Heart left ventricle (tissue), 13 donors: ENCODE results near the gene SWSAP1.

Experiments used
- POLR2A ChIP-seq, 2 donors: fragments of 450-650 bp; IDR thresholded peaks; one replicate each; pipeline ENCODE4 v1.6.1; 2017; ENCODE audit warnings: antibody characterized with exemption in 2 of 2, mild to moderate bottlenecking in 2 of 2, moderate library complexity in 2 of 2
- TF ChIP-seq, protein P1 (sequence below), 12 donors: fragments of 200-600 bp; sonication (generic) in 4 of 12; IDR thresholded peaks; one replicate each; pipeline versions ENCODE4 v1.5.0 to v1.8.0; 2018 to 2022; ENCODE audit warnings: antibody characterized with exemption in 12 of 12, mild to moderate bottlenecking in 5 of 12
- donor health status: ischemic (EF 13 %, LVEDD 7.1; RV severe dilation, severe dysfunction).
- donor health status: DM: no; HTN: yes; CAD: no.
- donor health status: DM: no; HTN: no; CAD: no.
- donor health status: ischemic (EF 25% LVEDD 6.9; RV normal size, moderate dysfunction).
- donor health status: ischemic (EF 25% LVEDD 5.7; RV mildly dilated, moderate dysfunction).
- donor health status: ischemic (EF 35%, LVEDD 5.7; RV mildly dilated, moderate dysfunction).
- donor health status: nonischemic (EF 11% LVEDD 7.7; RV severe dilation, severe dysfunction).
- donor health status: DM: yes; HTN: yes; CAD: no.
- donor health status: PGD.
- donor health status: ischemic (EF 29% LVEDD 5.4; RV normal size, mild dysfunction).
- donor health status: nonischemic (EF 23%, LVEDD 6.1; RV moderate dilation, normal function).

- TF ChIP-seq POLR2A (IDR thresholded peaks at IDR 0.05): no peak
- TF ChIP-seq, protein P1, sequence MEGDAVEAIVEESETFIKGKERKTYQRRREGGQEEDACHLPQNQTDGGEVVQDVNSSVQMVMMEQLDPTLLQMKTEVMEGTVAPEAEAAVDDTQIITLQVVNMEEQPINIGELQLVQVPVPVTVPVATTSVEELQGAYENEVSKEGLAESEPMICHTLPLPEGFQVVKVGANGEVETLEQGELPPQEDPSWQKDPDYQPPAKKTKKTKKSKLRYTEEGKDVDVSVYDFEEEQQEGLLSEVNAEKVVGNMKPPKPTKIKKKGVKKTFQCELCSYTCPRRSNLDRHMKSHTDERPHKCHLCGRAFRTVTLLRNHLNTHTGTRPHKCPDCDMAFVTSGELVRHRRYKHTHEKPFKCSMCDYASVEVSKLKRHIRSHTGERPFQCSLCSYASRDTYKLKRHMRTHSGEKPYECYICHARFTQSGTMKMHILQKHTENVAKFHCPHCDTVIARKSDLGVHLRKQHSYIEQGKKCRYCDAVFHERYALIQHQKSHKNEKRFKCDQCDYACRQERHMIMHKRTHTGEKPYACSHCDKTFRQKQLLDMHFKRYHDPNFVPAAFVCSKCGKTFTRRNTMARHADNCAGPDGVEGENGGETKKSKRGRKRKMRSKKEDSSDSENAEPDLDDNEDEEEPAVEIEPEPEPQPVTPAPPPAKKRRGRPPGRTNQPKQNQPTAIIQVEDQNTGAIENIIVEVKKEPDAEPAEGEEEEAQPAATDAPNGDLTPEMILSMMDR (IDR thresholded peaks at IDR 0.05): no peak
Observed at GRCh38 chr19:11421371-11422098, 47.1 kb downstream of the SWSAP1 start.
